ENCODE data around the gene HCFC2. TPM values are rescaled to one million over a fixed set of nuclear protein-coding genes. Genes with fewer than 3 reads are reported as not detected.

HCFC2 gene
- total and polyA plus RNA-seq, 2 of the 8 experiments (the other 6 are each of a cell fraction or from before 2014, with no cell fraction given), result 0.62 to 1.8 TPM

GRCh38 chr12:104083769-104084475, 19.6 kb downstream of the HCFC2 start:
- Histone ChIP-seq H2BK20ac (ENCODE audit: low read length) (no peak overlapping the region), H3K79me2 (ENCODE audit: control insufficient read depth in 1 of 2, insufficient read depth in 2 of 2, low read length in 2 of 2) (no peaks in the 10 kb centered on the region), H2BK5ac (ENCODE audit: low read depth, low read length) (no peak overlapping the region), H4K8ac (ENCODE audit: extremely low read depth, insufficient read depth, low read length) (no peak overlapping the region), H4K91ac (replicated peaks; ENCODE audit: insufficient read length, low read length) (no peak overlapping the region), H3K23ac (ENCODE audit: insufficient read length) (no peak overlapping the region), H3K9me3 (ENCODE audit: insufficient read depth in 2 of 2, low read depth in 1 of 2, low read length in 1 of 2) (no peaks in the 10 kb centered on the region), H4K20me1 (replicated peaks in 1 of 2; ENCODE audit: control insufficient read depth in 1 of 2, insufficient read depth in 2 of 2, low read length in 2 of 2) (no peaks in the 10 kb centered on the region), H3K4me3 (ENCODE audit: extremely low read depth in 1 of 4, insufficient read depth in 2 of 4, low read depth in 3 of 4, low read length in 4 of 4) (no peak overlapping the region), H3K79me1 (ENCODE audit: low read depth, low read length) (no peaks in the 10 kb centered on the region), H3K9ac (replicated peaks in 1 of 4; ENCODE audit: extremely low read depth in 1 of 4, low read depth in 3 of 4, low read length in 3 of 4) (no peak overlapping the region), H3K4me2 (ENCODE audit: insufficient read depth in 1 of 2, low read depth in 2 of 2, low read length in 2 of 2) (no peak overlapping the region), H3K4ac (replicated peaks; ENCODE audit: insufficient read length, low read depth, low read length) (no peak overlapping the region), H3K4me1 (replicated peaks in 1 of 4; ENCODE audit: control insufficient read depth in 3 of 4, insufficient read depth in 4 of 4, low read length in 3 of 4) (no peaks in the 10 kb centered on the region), H3K27ac (ENCODE audit: low read depth, low read length) (no peak overlapping the region), H2BK12ac (ENCODE audit: low read depth, low read length) (no peak overlapping the region), H2AFZ (ENCODE audit: low read length) (no peak overlapping the region), H3K27me3 (replicated peaks in 1 of 4; ENCODE audit: control insufficient read depth in 3 of 4, extremely low read depth in 1 of 4, insufficient read depth in 3 of 4, low read length in 3 of 4) (no peaks in the 10 kb centered on the region), H2AK5ac (ENCODE audit: low read depth, low read length) (no peak overlapping the region), H3K36me3 (ENCODE audit: control insufficient read depth in 2 of 4, insufficient read depth in 4 of 4, low read length in 3 of 4) (no peaks in the 10 kb centered on the region), H3K14ac (ENCODE audit: insufficient read length) (no peak overlapping the region), H4K5ac (ENCODE audit: insufficient read length, low read depth, low read length) (no peak overlapping the region), H3K18ac (ENCODE audit: extremely low read depth, low read length) (no peak overlapping the region), H3K23me2 (ENCODE audit: low read depth, low read length) (no peaks in the 10 kb centered on the region), H2BK120ac (replicated peaks; ENCODE audit: low read depth, low read length) (no peak overlapping the region), H2BK15ac (ENCODE audit: low read length) (no peak overlapping the region), H3K56ac (replicated peaks; ENCODE audit: insufficient read length, low read depth, low read length) (no peak overlapping the region)
- no peak for FAIRE-seq
- DNase-seq (ENCODE audit: low read depth in 1 of 2, low spot score in 2 of 2), result no peak
- CTCF ChIA-PET (ENCODE audit: partially characterized antibody), result interaction anchor here (1.4 to 3.0 kb wide), 2 partner anchors 25 to 26 kb away, joined by 5 to 8 read pairs; no protein-coding TSS in a partner anchor
- 87% methylated on average over 8 of the region's 8 CpGs; no CpG with 5 or more reads in 1 of the 2 experiments for WGBS, 2 experiments (ENCODE audit: extremely low coverage in 1 of 2, insufficient coverage in 1 of 2, insufficient read length in 1 of 2, insufficient replicate concordance in 2 of 2, low coverage in 1 of 2, low lambda C conversion rate in 2 of 2, missing lambda C conversion rate in 1 of 2)
- TF ChIP-seq HDAC6 (IDR thresholded peaks at IDR 0.05; ENCODE audit: low read depth, low read length) (no peak), CHD1 (IDR thresholded peaks at IDR 0.05; ENCODE audit: low read depth, low read length) (no peak), EZH2 (IDR thresholded peaks at IDR 0.05; ENCODE audit: low read depth, low read length, severe bottlenecking) (no peak), KDM5A (IDR thresholded peaks at IDR 0.05; ENCODE audit: low read length) (no peak), TEAD4 (IDR thresholded peaks at IDR 0.05; ENCODE audit: low read depth, low read length) (no peak), ZNF274 (IDR thresholded peaks at IDR 0.05; ENCODE audit: borderline replicate concordance, extremely low read depth, low read length) (no peak), PHF8 (conservative IDR thresholded peaks at IDR 0.05; ENCODE audit: low read depth, low read length) (no peak), TCF12 (IDR thresholded peaks at IDR 0.05; ENCODE audit: low read depth, low read length) (no peak), E2F6 (IDR thresholded peaks at IDR 0.05) (no peak), YY1 (IDR thresholded peaks at IDR 0.05; ENCODE audit: low read depth, low read length) (no peak)
- TF ChIP-seq, protein P1, sequence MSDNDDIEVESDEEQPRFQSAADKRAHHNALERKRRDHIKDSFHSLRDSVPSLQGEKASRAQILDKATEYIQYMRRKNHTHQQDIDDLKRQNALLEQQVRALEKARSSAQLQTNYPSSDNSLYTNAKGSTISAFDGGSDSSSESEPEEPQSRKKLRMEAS (IDR thresholded peaks at IDR 0.05), result no peak
- POLR2A ChIA-PET (ENCODE audit: partially characterized antibody), result no interaction called here

Data from H1 (cell line).